GM23338 (cell line): Measurements from ENCODE around the gene PUM1. TPM values are rescaled to one million over a fixed set of nuclear protein-coding genes. Genes with fewer than 3 reads are reported as not detected.

Experiments
- ATAC-seq: fragments of 200-7000 bp; cut with Tn5 transposase; 3 replicates; pipeline ENCODE4 v1.9.1; 2020
- DNase-seq: peaks from one replicate; pipeline ENCODE4 v3.0.0-alpha.2; 2015; ENCODE audit warnings: low spot score
- H2AFZ ChIP-seq: fragments of 200-600 bp; sonication (generic); 2 replicates; pipeline ENCODE4 v1.8.0; 2016; ENCODE audit warnings: antibody characterized with exemption, mild to moderate bottlenecking, moderate library complexity
- H3F3A ChIP-seq: fragments of 200-600 bp; sonication (generic); replicated peaks from 2 replicates; pipeline ENCODE4 v1.8.0; 2017; ENCODE audit warnings: antibody characterized with exemption, mixed run types, low read depth
- H3K27ac ChIP-seq: fragments of 200-600 bp; sonication (generic); 2 replicates; pipeline ENCODE4 v1.6.1; 2016; ENCODE audit warnings: low read depth
- H3K27me3 ChIP-seq: fragments of 200-600 bp; sonication (generic); 2 replicates; pipeline ENCODE4 v1.8.0; 2016; ENCODE audit warnings: mild to moderate bottlenecking, mixed run types, moderate library complexity; ENCODE audit not compliant: insufficient read depth
- H3K36me3 ChIP-seq: fragments of 200-600 bp; sonication (generic); 2 replicates; pipeline ENCODE4 v1.8.0; 2016; ENCODE audit warnings: mild to moderate bottlenecking; ENCODE audit not compliant: insufficient read depth
- H3K4me1 ChIP-seq: fragments of 200-600 bp; sonication (generic); 2 replicates; pipeline ENCODE4 v1.8.0; 2016; ENCODE audit warnings: mild to moderate bottlenecking, moderate library complexity; ENCODE audit not compliant: insufficient read depth
- H3K4me2 ChIP-seq: fragments of 200-600 bp; sonication (generic); 2 replicates; pipeline ENCODE4 v1.7.1; 2017; ENCODE audit warnings: mixed run types
- H3K4me3 ChIP-seq: fragments of 200-600 bp; sonication (generic); 2 replicates; pipeline ENCODE4 v1.6.1; 2016; ENCODE audit warnings: mixed run types
- H3K79me2 ChIP-seq: fragments of 200-600 bp; sonication (generic); replicated peaks from 2 replicates; pipeline ENCODE4 v1.8.0; 2017; ENCODE audit warnings: mild to moderate bottlenecking; ENCODE audit not compliant: insufficient read depth
- H3K9me2 ChIP-seq: fragments of 200-600 bp; sonication (generic); 2 replicates; pipeline ENCODE4 v1.8.0; 2017; ENCODE audit not compliant: insufficient read depth
- H4K20me1 ChIP-seq: fragments of 200-600 bp; sonication (generic); replicated peaks from 2 replicates; pipeline ENCODE4 v1.8.0; 2017; ENCODE audit warnings: mild to moderate bottlenecking; ENCODE audit not compliant: insufficient read depth
- H3K27ac Mint-ChIP-seq: 2 replicates; pipeline ENCODE4 v1.8.0; 2020; ENCODE audit warnings: inconsistent platforms, mild to moderate bottlenecking, moderate library complexity, mixed read lengths
- H3K27me3 Mint-ChIP-seq: 3 replicates; pipeline ENCODE4 v1.8.0; 2022; ENCODE audit warnings: low read depth, mild to moderate bottlenecking, moderate library complexity, mixed read lengths, inconsistent platforms; ENCODE audit not compliant: insufficient read depth, poor library complexity
- H3K36me3 Mint-ChIP-seq: 3 replicates; pipeline ENCODE4 v1.8.0; 2021; ENCODE audit warnings: low read depth, mild to moderate bottlenecking, inconsistent platforms, moderate library complexity, mixed read lengths
- H3K4me1 Mint-ChIP-seq: 3 replicates; pipeline ENCODE4 v1.8.0; 2020; ENCODE audit warnings: mild to moderate bottlenecking, inconsistent platforms, mixed read lengths
- H3K4me3 Mint-ChIP-seq: 3 replicates; pipeline ENCODE4 v1.8.0; 2021; ENCODE audit warnings: moderate library complexity, mild to moderate bottlenecking, inconsistent platforms, mixed read lengths
- H3K9me3 Mint-ChIP-seq: 3 replicates; pipeline ENCODE4 v1.8.0; 2020; ENCODE audit warnings: moderate library complexity, mild to moderate bottlenecking, inconsistent platforms, mixed read lengths
- CREB1 ChIP-seq: fragments of 250-450 bp; sonication (Bioruptor Pico); IDR thresholded peaks from 2 replicates; pipeline ENCODE4 v1.5.0; 2020; ENCODE audit warnings: low read depth, mild to moderate bottlenecking, moderate library complexity
- CTCF ChIP-seq, 2 experiments: fragments of 200-600 bp in 1 of 2; sonication (generic) in 1 of 2; conservative IDR thresholded peaks; 2 replicates each; pipeline versions ENCODE4 v1.5.1 to v1.6.1; 2016 to 2017; ENCODE audit warnings: antibody characterized with exemption in 2 of 2, low read depth in 2 of 2, mild to moderate bottlenecking in 2 of 2, moderate library complexity in 1 of 2
- ETS1 ChIP-seq: IDR thresholded peaks from 2 replicates; pipeline ENCODE4 v1.6.1; 2016; ENCODE audit warnings: antibody characterized with exemption
- EZH2 ChIP-seq: fragments of 200-600 bp; sonication (generic); IDR thresholded peaks from one replicate; pipeline ENCODE4 v1.8.0; 2017; ENCODE audit warnings: antibody characterized with exemption, mild to moderate bottlenecking, low read depth; ENCODE audit not compliant: unreplicated experiment
- EZH2phosphoT487 ChIP-seq: fragments of 200-600 bp; sonication (generic); IDR thresholded peaks from one replicate; pipeline ENCODE4 v1.8.1; 2018; ENCODE audit warnings: antibody characterized with exemption; ENCODE audit not compliant: unreplicated experiment
- JUNB ChIP-seq: IDR thresholded peaks from one replicate; pipeline ENCODE4 v1.6.1; 2016; ENCODE audit warnings: antibody characterized with exemption; ENCODE audit not compliant: unreplicated experiment
- NANOG ChIP-seq: IDR thresholded peaks from 2 replicates; pipeline ENCODE4 v1.6.1; 2016; ENCODE audit warnings: antibody characterized with exemption, borderline replicate concordance
- POLR2AphosphoS5 ChIP-seq: IDR thresholded peaks from 2 replicates; pipeline ENCODE4 v1.6.1; 2016; ENCODE audit warnings: antibody characterized with exemption, low read depth
- REST ChIP-seq: IDR thresholded peaks from one replicate; pipeline ENCODE4 v1.6.1; 2018; ENCODE audit warnings: antibody characterized with exemption; ENCODE audit not compliant: unreplicated experiment
- STAT1 ChIP-seq: IDR thresholded peaks from one replicate; pipeline ENCODE4 v1.6.1; 2016; ENCODE audit warnings: antibody characterized with exemption; ENCODE audit not compliant: unreplicated experiment
- ZNF114 ChIP-seq: fragments of 250-450 bp; sonication (Bioruptor Pico); IDR thresholded peaks from 2 replicates; pipeline ENCODE4 v1.5.0; 2020; ENCODE audit warnings: mild to moderate bottlenecking, moderate library complexity
- ZNF331 ChIP-seq: fragments of 250-450 bp; sonication (Bioruptor Pico); IDR thresholded peaks from 2 replicates; pipeline ENCODE4 v1.5.0; 2020; ENCODE audit warnings: low read depth, mild to moderate bottlenecking, moderate library complexity
- ZNF462 ChIP-seq: fragments of 250-450 bp; sonication (Bioruptor Pico); IDR thresholded peaks from 2 replicates; pipeline ENCODE4 v1.5.0; 2020; ENCODE audit warnings: mild to moderate bottlenecking, moderate library complexity
- polyA plus RNA-seq: library from polyadenylated mRNA; unstranded; fragments of >200 nt; fragmentation: Nextera tagmentation; extraction: Ambion mirVana; gene quantifications from 2 replicates; pipeline ENCODE4 v1.2.1, GENCODE V29; 2016
- total RNA-seq: library from RNA; depleted of rRNA; stranded (reverse); fragments of >200 nt; shearing (Covaris generic); gene quantifications from 2 replicates; pipeline ENCODE4 v1.2.3, GENCODE V29; 2014

PUM1 gene
- total and polyA plus RNA-seq, 2 experiments from 2014 or later: 44.4 to 117 TPM

- Mint-ChIP-seq H3K4me3 (no peak overlapping the region), H3K27ac (no peak overlapping the region; the same call in 1 of the 2 replicates), H3K9me3 (no peaks in the 10 kb centered on the region; the same call in 2 of the 3 replicates), H3K27me3 (peaks cover 6% of the 10 kb centered on the region), H3K36me3 (no peaks in the 10 kb centered on the region), H3K4me1 (peaks cover 19% of the 10 kb centered on the region)
- TF ChIP-seq ZNF331 (no peak), EZH2 (no peak), EZH2phosphoT487 (no peak), ETS1 (no peak), ZNF114 (no peak), STAT1 (no peak), JUNB (no peak), CTCF (conservative IDR thresholded peaks at IDR 0.05; ENCODE audit: low read depth in 2 of 2) (no peak), NANOG (no peak), REST (no peak), ZNF462 (no peak), POLR2AphosphoS5 (no peak), CREB1 (CRISPR knock-in tag) (no peak)
- Histone ChIP-seq H3K9me2 (no peaks in the 10 kb centered on the region), H3K4me3 (no peak overlapping the region), H3K27me3 (no peaks in the 10 kb centered on the region), H3F3A (no peaks in the 10 kb centered on the region), H3K4me1 (peaks cover 3% of the 10 kb centered on the region; the same call in 1 of the 2 replicates), H3K27ac (no peak overlapping the region), H2AFZ (no peak overlapping the region), H3K79me2 (no peaks in the 10 kb centered on the region), H3K4me2 (no peak overlapping the region), H3K36me3 (no peaks in the 10 kb centered on the region), H4K20me1 (peaks cover 2% of the 10 kb centered on the region; the same call in 1 of the 2 replicates)
- ATAC-seq (no peak), DNase-seq (no peak)
Measured at GRCh38 chr1:30893776-30894507, 171.6 kb downstream of the PUM1 start.
